ENCODE results near the gene PGM2.
"Not testable (repeated sequence)": the region's sequence is repeated elsewhere in the genome, so short reads cannot be mapped to it uniquely, and the experiment has no call there.

The PGM2 gene

GRCh38 chr4:37821953-37822605 is 4.4 kb upstream of the PGM2 start:
- Histone ChIP-seq H2BK120ac (ENCODE audit: low read depth, low read length) (no peak overlapping the region), H3K18ac (ENCODE audit: low read depth in 1 of 2, low read length in 2 of 2) (no peak overlapping the region), H3K27me3 (ENCODE audit: control insufficient read depth in 1 of 2, insufficient read depth in 1 of 2, low read length in 2 of 2) (no peaks in the 10 kb centered on the region), H3K14ac (ENCODE audit: low read length in 2 of 2) (no peak overlapping the region), H3K4me1 (ENCODE audit: control insufficient read depth, insufficient read depth, low read depth, low read length) (no peaks in the 10 kb centered on the region), H3K4me2 (ENCODE audit: low read length, poor library complexity, severe bottlenecking) (no peak overlapping the region), H3K9ac (ENCODE audit: low read length) (no peak overlapping the region), H3K4me3 (ENCODE audit: insufficient read depth in 1 of 2, low read depth in 1 of 2, low read length in 2 of 2) (no peak overlapping the region), H2AFZ (ENCODE audit: low read depth, low read length) (no peak overlapping the region), H3K27ac (ENCODE audit: low read length, poor library complexity, severe bottlenecking) (no peak overlapping the region), H4K91ac (ENCODE audit: low read length) (no peak overlapping the region), H3K4ac (ENCODE audit: low read depth in 1 of 2, low read length in 2 of 2) (no peak overlapping the region), H2BK12ac (ENCODE audit: low read length in 2 of 2) (no peak overlapping the region), H3K9me3 (ENCODE audit: control insufficient read depth, low read length) (no peaks in the 10 kb centered on the region), H2AK5ac (ENCODE audit: low read length, severe bottlenecking) (no peak overlapping the region), H3K23ac (ENCODE audit: low read length in 2 of 2) (no peak overlapping the region), H2BK15ac (ENCODE audit: low read depth, poor library complexity, severe bottlenecking) (no peak overlapping the region), H3K79me1 (replicated peaks; ENCODE audit: low read length, poor library complexity, severe bottlenecking) (peaks cover 4% of the 10 kb centered on the region), H2BK5ac (ENCODE audit: low read depth, low read length, poor library complexity, severe bottlenecking) (no peak overlapping the region), H4K8ac (ENCODE audit: low read length) (no peak overlapping the region), H3K36me3 (ENCODE audit: control insufficient read depth in 1 of 2, insufficient read depth in 2 of 2, low read depth in 1 of 2, low read length in 2 of 2) (no peaks in the 10 kb centered on the region)
- DNase-seq, result no peak
- 64% methylated on average over 3 of the region's 4 CpGs for WGBS

- H2AK5ac ChIP-seq (ENCODE audit: low read length, severe bottlenecking); H3K23ac ChIP-seq (ENCODE audit: low read length in 2 of 2); DNase-seq; H3K9me3 ChIP-seq (ENCODE audit: control insufficient read depth, low read length); H2BK5ac ChIP-seq (ENCODE audit: low read depth, low read length, poor library complexity, severe bottlenecking); H3K18ac ChIP-seq (ENCODE audit: low read depth in 1 of 2, low read length in 2 of 2); H3K27ac ChIP-seq (ENCODE audit: low read length, poor library complexity, severe bottlenecking); H3K27me3 ChIP-seq (ENCODE audit: control insufficient read depth in 1 of 2, insufficient read depth in 1 of 2, low read length in 2 of 2); H2BK120ac ChIP-seq (ENCODE audit: low read depth, low read length); H4K91ac ChIP-seq (ENCODE audit: low read length); H3K4me1 ChIP-seq (ENCODE audit: control insufficient read depth, insufficient read depth, low read depth, low read length); H2BK15ac ChIP-seq (ENCODE audit: low read depth, poor library complexity, severe bottlenecking); H2BK12ac ChIP-seq (ENCODE audit: low read length in 2 of 2); H3K4ac ChIP-seq (ENCODE audit: low read depth in 1 of 2, low read length in 2 of 2); H3K36me3 ChIP-seq (ENCODE audit: control insufficient read depth in 1 of 2, insufficient read depth in 2 of 2, low read depth in 1 of 2, low read length in 2 of 2); H3K14ac ChIP-seq (ENCODE audit: low read length in 2 of 2); H2AFZ ChIP-seq (ENCODE audit: low read depth, low read length); H4K8ac ChIP-seq (ENCODE audit: low read length): not testable (repeated sequence)
- Histone ChIP-seq H3K4me3 (ENCODE audit: insufficient read depth in 1 of 2, low read depth in 1 of 2, low read length in 2 of 2) (peak overlapping the region in 1 of 2 experiments; percentile 86), H3K4me2 (ENCODE audit: low read length, poor library complexity, severe bottlenecking) (peak overlapping the region; percentile 92), H3K79me1 (replicated peaks; ENCODE audit: low read length, poor library complexity, severe bottlenecking) (peaks cover 16% of the 10 kb centered on the region), H3K9ac (ENCODE audit: low read length) (peak overlapping the region; percentile 85)
- 18% methylated on average over 6 of the region's 9 CpGs for WGBS
Observed at GRCh38 chr4:37825501-37825900, 985 bp upstream of the PGM2 start.

- no peak overlapping the region for H2AFZ ChIP-seq (ENCODE audit: low read depth, low read length)
- no peak overlapping the region for H2BK12ac ChIP-seq (ENCODE audit: low read length in 2 of 2)
- no peak overlapping the region for H3K4ac ChIP-seq (ENCODE audit: low read depth in 1 of 2, low read length in 2 of 2)
- H2BK5ac ChIP-seq (ENCODE audit: low read depth, low read length, poor library complexity, severe bottlenecking), result no peak overlapping the region
- H2AK5ac ChIP-seq (ENCODE audit: low read length, severe bottlenecking), result no peak overlapping the region
- H4K8ac ChIP-seq (ENCODE audit: low read length), result no peak overlapping the region
- peak overlapping the region in 1 of 2 experiments; percentile 86 for H3K4me3 ChIP-seq (ENCODE audit: insufficient read depth in 1 of 2, low read depth in 1 of 2, low read length in 2 of 2)
- H3K9ac ChIP-seq (ENCODE audit: low read length), result peak overlapping the region; percentile 85
- H3K9me3 ChIP-seq (ENCODE audit: control insufficient read depth, low read length), result no peaks in the 10 kb centered on the region
- H3K14ac ChIP-seq (ENCODE audit: low read length in 2 of 2), result no peak overlapping the region
- H2BK120ac ChIP-seq (ENCODE audit: low read depth, low read length), result no peak overlapping the region
- WGBS, result 2% methylated on average over 11 of the region's 14 CpGs
- peak overlapping the region; percentile 40 for H3K27ac ChIP-seq (ENCODE audit: low read length, poor library complexity, severe bottlenecking)
- DNase-seq, result no peak
- H3K4me2 ChIP-seq (ENCODE audit: low read length, poor library complexity, severe bottlenecking), result peak overlapping the region; percentile 92
- no peak overlapping the region for H3K18ac ChIP-seq (ENCODE audit: low read depth in 1 of 2, low read length in 2 of 2)
- no peak overlapping the region for H3K23ac ChIP-seq (ENCODE audit: low read length in 2 of 2)
- no peaks in the 10 kb centered on the region for H3K27me3 ChIP-seq (ENCODE audit: control insufficient read depth in 1 of 2, insufficient read depth in 1 of 2, low read length in 2 of 2)
- peaks cover 16% of the 10 kb centered on the region for H3K79me1 ChIP-seq (replicated peaks; ENCODE audit: low read length, poor library complexity, severe bottlenecking)
- H2BK15ac ChIP-seq (ENCODE audit: low read depth, poor library complexity, severe bottlenecking), result no peak overlapping the region
- H4K91ac ChIP-seq (ENCODE audit: low read length), result no peak overlapping the region
- H3K4me1 ChIP-seq (ENCODE audit: control insufficient read depth, insufficient read depth, low read depth, low read length), result peaks cover 3% of the 10 kb centered on the region
- H3K36me3 ChIP-seq (ENCODE audit: control insufficient read depth in 1 of 2, insufficient read depth in 2 of 2, low read depth in 1 of 2, low read length in 2 of 2), result peaks cover 0 to 10% of the 10 kb centered on the region in 2 experiments
Observed at GRCh38 chr4:37825968-37826294, 555 bp upstream of the PGM2 start.

DNA sequence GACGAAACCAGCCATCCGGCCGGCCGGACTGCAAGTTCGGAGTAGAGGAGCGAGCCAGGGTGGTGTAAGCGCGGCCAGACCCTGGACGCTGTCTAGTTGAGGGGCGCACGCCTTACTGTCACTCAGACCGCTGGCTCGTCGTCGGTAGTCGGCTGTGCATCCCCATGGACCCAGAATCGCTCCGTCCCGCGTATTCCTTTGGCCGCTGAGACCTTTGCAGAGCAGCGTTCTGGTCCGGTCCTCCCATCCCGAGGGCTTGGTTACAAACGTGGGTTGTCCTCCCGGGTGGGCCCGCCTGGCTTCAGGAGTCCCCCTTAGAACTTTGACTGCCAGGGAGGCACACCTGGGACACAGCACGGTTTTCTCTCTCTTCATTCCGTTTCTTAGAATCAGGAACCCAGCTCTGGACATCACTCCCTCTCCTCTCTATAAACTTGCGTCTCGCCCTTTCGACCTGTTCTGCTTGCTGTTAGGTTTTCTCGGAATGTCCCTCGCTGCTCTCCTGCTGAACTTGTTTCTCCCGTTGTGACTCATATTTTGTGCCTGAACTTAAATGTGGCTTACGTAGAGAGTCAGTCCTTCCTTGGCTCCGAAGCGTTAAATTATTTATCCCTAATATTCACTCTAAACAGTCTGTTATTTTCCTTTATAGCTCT is 672 bp downstream of the PGM2 start:
- H2BK5ac ChIP-seq (ENCODE audit: low read depth, low read length, poor library complexity, severe bottlenecking), result no peak overlapping the region
- peaks cover 0 to 21% of the 10 kb centered on the region in 2 experiments for H3K36me3 ChIP-seq (ENCODE audit: control insufficient read depth in 1 of 2, insufficient read depth in 2 of 2, low read depth in 1 of 2, low read length in 2 of 2)
- no peak overlapping the region for H3K27ac ChIP-seq (ENCODE audit: low read length, poor library complexity, severe bottlenecking)
- no peak overlapping the region for H4K91ac ChIP-seq (ENCODE audit: low read length)
- H2BK120ac ChIP-seq (ENCODE audit: low read depth, low read length), result no peak overlapping the region
- peaks cover 18% of the 10 kb centered on the region for H3K79me1 ChIP-seq (replicated peaks; ENCODE audit: low read length, poor library complexity, severe bottlenecking)
- peak overlapping the region in 1 of 2 experiments; percentile 70 for H2BK12ac ChIP-seq (ENCODE audit: low read length in 2 of 2)
- H3K23ac ChIP-seq (ENCODE audit: low read length in 2 of 2), result peak overlapping the region in 1 of 2 experiments; percentile 63
- 5% methylated on average over 38 of the region's 38 CpGs for WGBS
- H2AFZ ChIP-seq (ENCODE audit: low read depth, low read length), result peak overlapping the region; percentile 68
- peak overlapping the region; percentile 16 for H4K8ac ChIP-seq (ENCODE audit: low read length)
- peak overlapping the region in 1 of 2 experiments; percentile 57 for H3K14ac ChIP-seq (ENCODE audit: low read length in 2 of 2)
- peak overlapping the region; percentile 92 for H3K4me2 ChIP-seq (ENCODE audit: low read length, poor library complexity, severe bottlenecking)
- H3K27me3 ChIP-seq (ENCODE audit: control insufficient read depth in 1 of 2, insufficient read depth in 1 of 2, low read length in 2 of 2), result no peaks in the 10 kb centered on the region
- H3K4me1 ChIP-seq (ENCODE audit: control insufficient read depth, insufficient read depth, low read depth, low read length), result peaks cover 3% of the 10 kb centered on the region
- H3K9ac ChIP-seq (ENCODE audit: low read length), result peak overlapping the region; percentile 85
- peak overlapping the region in 1 of 2 experiments; percentile 12 for H3K4ac ChIP-seq (ENCODE audit: low read depth in 1 of 2, low read length in 2 of 2)
- no peak overlapping the region for H2BK15ac ChIP-seq (ENCODE audit: low read depth, poor library complexity, severe bottlenecking)
- no peaks in the 10 kb centered on the region for H3K9me3 ChIP-seq (ENCODE audit: control insufficient read depth, low read length)
- peak overlapping the region; percentile 11 to 90 for H3K18ac ChIP-seq (ENCODE audit: low read depth in 1 of 2, low read length in 2 of 2)
- no peak overlapping the region for H2AK5ac ChIP-seq (ENCODE audit: low read length, severe bottlenecking)
- peak overlapping the region; percentile 79 to 86 for H3K4me3 ChIP-seq (ENCODE audit: insufficient read depth in 1 of 2, low read depth in 1 of 2, low read length in 2 of 2)
- DNase-seq, result peak; percentile 41

Data from mesenchymal stem cell (in vitro differentiated cells and primary cell).